Measurements from ENCODE around the gene BICRAL. TPM values are rescaled to one million over a fixed set of nuclear protein-coding genes. Genes with fewer than 3 reads are reported as not detected.

BICRAL gene
- total RNA-seq, 4 donors from 2014 or later: 14.7 to 34.8 (median 21.5) TPM

DNA sequence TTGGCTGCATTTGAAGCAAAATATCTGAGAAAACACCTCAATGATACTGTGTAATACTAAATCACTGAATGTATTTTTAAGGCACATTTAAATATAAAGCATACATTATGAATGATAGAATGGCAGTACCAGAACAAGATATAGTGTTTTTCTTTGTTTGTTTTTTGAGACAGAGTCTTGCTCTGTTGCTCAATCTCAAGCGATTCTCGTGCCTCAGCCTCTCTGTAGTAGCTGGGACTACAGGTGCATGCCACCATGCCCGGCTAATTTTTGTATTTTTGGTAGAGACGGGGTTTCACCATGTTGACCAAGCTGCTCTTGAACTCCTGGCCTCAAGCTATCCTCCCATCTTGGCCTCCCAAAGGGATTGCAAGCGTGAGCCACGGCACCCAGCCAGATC lies 2.3 kb upstream of the BICRAL start:
- Histone ChIP-seq H3K9me3 (no peaks in the 10 kb centered on the region), H3K4me3 (no peak overlapping the region), H3K36me3 (no peaks in the 10 kb centered on the region), H3K27me3 (no peaks in the 10 kb centered on the region), H3K4me1 (peaks cover 22 to 64% (median 41%) of the 10 kb centered on the region in 4 donors), H3K27ac (peak overlapping the region in 2 of 4 donors; percentile 98 to 99)
- intact Hi-C loops (cut with DNase I; ENCODE audit: low total_unique reads): no loop called here
- in situ Hi-C loops (cut with MboI; ENCODE audit: low pct_ligation_motif_present in 1 of 4, low pct_unique_long_range_greater_than_20kb in 1 of 4, low sequenced_read_pairs in 3 of 4): no loop called here
- TF ChIP-seq POLR2A (IDR thresholded peaks at IDR 0.05) (no peak), POLR2AphosphoS5 (IDR thresholded peaks at IDR 0.05) (no peak), EP300 (IDR thresholded peaks at IDR 0.05; ENCODE audit: low read depth) (no peak)
- TF ChIP-seq, protein P1, sequence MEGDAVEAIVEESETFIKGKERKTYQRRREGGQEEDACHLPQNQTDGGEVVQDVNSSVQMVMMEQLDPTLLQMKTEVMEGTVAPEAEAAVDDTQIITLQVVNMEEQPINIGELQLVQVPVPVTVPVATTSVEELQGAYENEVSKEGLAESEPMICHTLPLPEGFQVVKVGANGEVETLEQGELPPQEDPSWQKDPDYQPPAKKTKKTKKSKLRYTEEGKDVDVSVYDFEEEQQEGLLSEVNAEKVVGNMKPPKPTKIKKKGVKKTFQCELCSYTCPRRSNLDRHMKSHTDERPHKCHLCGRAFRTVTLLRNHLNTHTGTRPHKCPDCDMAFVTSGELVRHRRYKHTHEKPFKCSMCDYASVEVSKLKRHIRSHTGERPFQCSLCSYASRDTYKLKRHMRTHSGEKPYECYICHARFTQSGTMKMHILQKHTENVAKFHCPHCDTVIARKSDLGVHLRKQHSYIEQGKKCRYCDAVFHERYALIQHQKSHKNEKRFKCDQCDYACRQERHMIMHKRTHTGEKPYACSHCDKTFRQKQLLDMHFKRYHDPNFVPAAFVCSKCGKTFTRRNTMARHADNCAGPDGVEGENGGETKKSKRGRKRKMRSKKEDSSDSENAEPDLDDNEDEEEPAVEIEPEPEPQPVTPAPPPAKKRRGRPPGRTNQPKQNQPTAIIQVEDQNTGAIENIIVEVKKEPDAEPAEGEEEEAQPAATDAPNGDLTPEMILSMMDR (IDR thresholded peaks at IDR 0.05): no peak
- 88 to 95% methylated on average over 3 to 6 of the region's 6 CpGs for WGBS, 2 donors (ENCODE audit: low coverage in 1 of 2)
- DNase-seq: no peak

DNA sequence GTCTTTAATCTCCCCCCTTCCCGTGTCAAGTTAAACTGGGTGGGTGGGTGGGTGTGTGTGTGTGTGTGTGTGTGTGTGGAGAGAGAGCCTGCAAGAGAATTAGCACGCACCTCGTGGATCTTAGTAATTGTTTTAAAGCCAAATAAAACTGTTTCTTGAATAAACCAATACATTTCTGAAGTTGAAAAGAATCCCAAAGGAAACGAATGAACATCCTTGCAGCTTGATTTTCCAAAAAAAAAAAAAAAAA lies 381 bp upstream of the BICRAL start:
- H3K9me3 ChIP-seq: no peaks in the 10 kb centered on the region
- in situ Hi-C loops (cut with MboI; ENCODE audit: low pct_ligation_motif_present in 1 of 4, low pct_unique_long_range_greater_than_20kb in 1 of 4, low sequenced_read_pairs in 3 of 4) (no loop called here), intact Hi-C loops (cut with DNase I; ENCODE audit: low total_unique reads) (no loop called here)
- WGBS, 2 donors (ENCODE audit: low coverage in 1 of 2): 0 to 2% methylated on average over 3 to 4 of the region's 4 CpGs
- DNase-seq: no peak
- H3K36me3 ChIP-seq: no peaks in the 10 kb centered on the region
- peaks cover 12 to 66% (median 42%) of the 10 kb centered on the region in 4 donors for H3K4me1 ChIP-seq
- no peaks in the 10 kb centered on the region for H3K27me3 ChIP-seq
- TF ChIP-seq, protein P1 (IDR thresholded peaks at IDR 0.05): no peak
- TF ChIP-seq POLR2AphosphoS5 (IDR thresholded peaks at IDR 0.05) (no peak), EP300 (IDR thresholded peaks at IDR 0.05; ENCODE audit: low read depth) (no peak), POLR2A (IDR thresholded peaks at IDR 0.05) (no peak)
- H3K27ac ChIP-seq: peak overlapping the region; percentile 98 to 100 (median 100)
- H3K4me3 ChIP-seq: peak overlapping the region in 3 of 4 donors; percentile 69 to 98 (median 91)

- in situ Hi-C loops (cut with MboI; ENCODE audit: low pct_ligation_motif_present in 1 of 4, low pct_unique_long_range_greater_than_20kb in 1 of 4, low sequenced_read_pairs in 3 of 4) (no loop called here), intact Hi-C loops (cut with DNase I; ENCODE audit: low total_unique reads) (loop anchor here (2.0 kb wide), 1 partner anchor 36 kb away; the partner anchor contains the start of gene TBCC)
- Histone ChIP-seq H3K4me3 (peak overlapping the region; percentile 69 to 98 (median 86)), H3K9me3 (no peaks in the 10 kb centered on the region), H3K27ac (peak overlapping the region; percentile 98 to 100 (median 100)), H3K36me3 (no peaks in the 10 kb centered on the region), H3K27me3 (no peaks in the 10 kb centered on the region), H3K4me1 (peaks cover 12 to 66% (median 45%) of the 10 kb centered on the region in 4 donors)
- peak; percentile 15 to 83 (median 83) for TF ChIP-seq POLR2AphosphoS5 (IDR thresholded peaks at IDR 0.05)
- peak; percentile 86 for TF ChIP-seq POLR2A (IDR thresholded peaks at IDR 0.05)
- TF ChIP-seq EP300 (IDR thresholded peaks at IDR 0.05; ENCODE audit: low read depth): no peak
- 0 to 1% methylated on average over 8 to 50 of the region's 51 CpGs for WGBS, 2 donors (ENCODE audit: low coverage in 1 of 2)
- peak; percentile 82 for DNase-seq
Measured at GRCh38 chr6:42782689-42783176, 881 bp downstream of the BICRAL start.

DNA sequence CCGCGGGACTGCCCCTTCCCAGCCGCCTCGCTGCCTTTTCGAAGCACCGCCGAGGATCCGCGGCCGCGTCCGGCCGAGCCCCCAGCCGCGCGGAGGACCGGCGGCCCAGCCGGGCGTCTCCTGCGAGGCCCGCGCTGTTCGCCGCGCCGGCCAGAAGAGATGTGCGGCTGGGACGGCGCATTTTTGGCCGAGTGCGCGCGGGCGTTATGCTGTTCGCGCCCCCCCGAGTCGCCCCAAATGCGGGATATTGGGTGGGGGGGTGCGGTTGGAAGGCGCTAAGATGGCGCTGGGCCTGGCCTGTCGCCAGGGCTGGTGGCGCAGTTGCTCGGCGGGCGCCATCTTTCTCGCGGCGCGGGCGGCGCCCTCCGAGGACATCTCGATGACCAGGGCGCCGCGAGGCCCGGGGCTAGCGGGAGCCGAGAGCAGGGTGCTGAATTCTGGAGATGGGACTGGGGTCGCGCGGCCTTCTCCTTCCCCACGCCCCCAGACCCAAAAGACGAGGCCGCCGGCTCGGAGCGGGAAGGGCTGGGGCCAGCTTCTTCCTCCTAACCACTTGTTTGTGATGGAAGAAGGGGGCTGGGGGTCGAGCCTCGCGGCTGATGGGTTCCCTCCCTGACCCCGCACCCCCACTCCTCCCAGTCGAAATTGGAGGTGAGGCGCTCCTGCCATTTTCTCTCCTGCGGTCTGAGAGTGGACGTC lies 1.5 kb downstream of the BICRAL start:
- TF ChIP-seq, protein P1 (IDR thresholded peaks at IDR 0.05): no peak
- no peak for TF ChIP-seq EP300 (IDR thresholded peaks at IDR 0.05; ENCODE audit: low read depth)
- peak; percentile 18 to 81 (median 61) for TF ChIP-seq POLR2AphosphoS5 (IDR thresholded peaks at IDR 0.05)
- TF ChIP-seq POLR2A (IDR thresholded peaks at IDR 0.05): peak; percentile 24
- intact Hi-C loops (cut with DNase I; ENCODE audit: low total_unique reads) (loop anchor here (2.0 kb wide), 1 partner anchor 37 kb away; the partner anchor contains the start of gene TBCC), in situ Hi-C loops (cut with MboI; ENCODE audit: low pct_ligation_motif_present in 1 of 4, low pct_unique_long_range_greater_than_20kb in 1 of 4, low sequenced_read_pairs in 3 of 4) (no loop called here)
- peak overlapping the region; percentile 69 to 98 (median 86) for H3K4me3 ChIP-seq
- 0% methylated on average over 47 of the region's 79 CpGs; no CpG with 5 or more reads in 1 of the 2 donors for WGBS, 2 donors (ENCODE audit: low coverage in 1 of 2)
- DNase-seq: peak; percentile 77
- no peaks in the 10 kb centered on the region for H3K27me3 ChIP-seq
- no peaks in the 10 kb centered on the region for H3K9me3 ChIP-seq
- H3K27ac ChIP-seq: peak overlapping the region; percentile 98 to 100 (median 100)
- H3K4me1 ChIP-seq: peaks cover 12 to 64% (median 43%) of the 10 kb centered on the region in 4 donors
- no peaks in the 10 kb centered on the region for H3K36me3 ChIP-seq
